Lower leg skin (tissue), 3 donors: Measurements from ENCODE around the gene OR2A2.

Experiments used
- POLR2A ChIP-seq, 2 donors: fragments of 450-650 bp; IDR thresholded peaks; one replicate each; pipeline ENCODE4 v1.6.1; 2016 to 2017; ENCODE audit warnings: antibody characterized with exemption in 2 of 2, mild to moderate bottlenecking in 1 of 2, moderate library complexity in 1 of 2
- TF ChIP-seq, protein P1 (sequence below), 3 donors: fragments of 450-650 bp; IDR thresholded peaks; one replicate each; pipeline ENCODE4 v1.5.1; 2016; ENCODE audit warnings: antibody characterized with exemption in 3 of 3, mild to moderate bottlenecking in 3 of 3, moderate library complexity in 2 of 3

DNA sequence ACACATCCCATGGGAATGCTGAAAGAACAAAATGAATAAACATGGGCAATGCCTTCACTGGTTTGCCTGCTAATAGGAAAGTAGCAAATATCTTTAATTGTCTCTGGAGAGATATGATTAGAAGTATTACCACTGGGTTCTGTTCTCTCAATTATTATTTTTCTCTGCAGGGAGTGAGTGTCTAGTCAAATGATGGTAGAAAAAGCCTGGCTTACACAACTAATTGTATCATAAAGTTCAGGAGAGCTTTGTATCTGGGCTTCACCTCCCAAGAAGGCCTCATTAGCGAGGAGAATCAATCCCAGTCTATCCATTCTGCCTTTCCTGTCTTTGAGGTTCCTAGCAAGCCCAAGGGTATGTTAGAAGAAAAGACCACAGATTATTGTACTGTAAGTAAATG is 13.5 kb downstream of the OR2A2 start, which contains the start of gene OR2A14:
- TF ChIP-seq, protein P1, sequence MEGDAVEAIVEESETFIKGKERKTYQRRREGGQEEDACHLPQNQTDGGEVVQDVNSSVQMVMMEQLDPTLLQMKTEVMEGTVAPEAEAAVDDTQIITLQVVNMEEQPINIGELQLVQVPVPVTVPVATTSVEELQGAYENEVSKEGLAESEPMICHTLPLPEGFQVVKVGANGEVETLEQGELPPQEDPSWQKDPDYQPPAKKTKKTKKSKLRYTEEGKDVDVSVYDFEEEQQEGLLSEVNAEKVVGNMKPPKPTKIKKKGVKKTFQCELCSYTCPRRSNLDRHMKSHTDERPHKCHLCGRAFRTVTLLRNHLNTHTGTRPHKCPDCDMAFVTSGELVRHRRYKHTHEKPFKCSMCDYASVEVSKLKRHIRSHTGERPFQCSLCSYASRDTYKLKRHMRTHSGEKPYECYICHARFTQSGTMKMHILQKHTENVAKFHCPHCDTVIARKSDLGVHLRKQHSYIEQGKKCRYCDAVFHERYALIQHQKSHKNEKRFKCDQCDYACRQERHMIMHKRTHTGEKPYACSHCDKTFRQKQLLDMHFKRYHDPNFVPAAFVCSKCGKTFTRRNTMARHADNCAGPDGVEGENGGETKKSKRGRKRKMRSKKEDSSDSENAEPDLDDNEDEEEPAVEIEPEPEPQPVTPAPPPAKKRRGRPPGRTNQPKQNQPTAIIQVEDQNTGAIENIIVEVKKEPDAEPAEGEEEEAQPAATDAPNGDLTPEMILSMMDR (IDR thresholded peaks at IDR 0.05), result no peak
- no peak for TF ChIP-seq POLR2A (IDR thresholded peaks at IDR 0.05)
